HG03521 (cell line): ENCODE results near the gene S100Z.
"Not testable (repeated sequence)": the region's sequence is repeated elsewhere in the genome, so short reads cannot be mapped to it uniquely, and the experiment has no call there.

Source experiments
- ATAC-seq: cut with Tn5 transposase; IDR thresholded peaks from one replicate; pipeline ENCODE4 v1.9.1; 2021; ENCODE audit warnings: mild to moderate bottlenecking, moderate library complexity; ENCODE audit not compliant: unreplicated experiment

S100Z gene

DNA sequence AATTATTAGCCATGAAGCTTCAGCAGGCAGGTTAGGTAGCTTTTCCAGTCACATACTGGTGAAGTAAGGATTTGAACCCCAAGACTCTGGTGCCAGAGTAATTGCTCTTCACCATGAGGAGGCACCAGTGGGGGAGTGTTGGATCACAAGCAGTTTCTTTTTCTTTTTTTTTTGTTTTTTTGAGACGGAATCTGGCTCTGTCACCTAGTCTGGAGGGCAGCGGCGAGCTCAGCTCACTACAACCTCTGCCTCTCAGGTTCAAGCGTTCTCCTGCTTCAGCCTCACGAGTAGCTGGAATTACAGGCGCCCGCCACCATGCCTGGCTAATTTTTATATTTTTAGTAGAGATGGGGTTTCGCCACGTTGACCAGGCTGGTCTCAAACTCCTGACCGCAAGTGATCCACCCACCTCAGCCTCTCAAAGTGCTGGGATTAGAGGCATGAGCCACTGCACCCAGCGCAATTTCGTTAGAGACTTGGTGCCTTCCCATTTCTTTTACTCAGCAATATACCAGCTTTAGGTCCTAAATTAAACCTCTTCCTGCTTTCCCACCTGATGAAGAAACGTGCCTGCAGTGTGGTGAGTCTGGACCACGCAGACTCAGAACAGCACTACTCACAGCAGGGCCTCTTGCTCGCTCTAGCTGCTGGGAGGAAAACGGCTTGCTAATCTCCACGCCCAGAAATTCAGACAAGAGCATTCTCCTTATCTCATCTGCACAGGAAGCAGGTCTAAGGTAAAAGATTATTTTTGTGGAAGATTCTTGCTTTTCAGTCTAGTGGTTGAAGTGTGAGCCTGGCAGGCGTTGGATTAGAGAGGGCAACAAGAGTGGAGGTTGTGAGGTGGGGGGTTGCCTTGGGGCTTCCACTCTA lies at the start of gene S100Z:
Gene S100Z, plus strand, starts transcription at position 596 of the 873 bp plus-strand sequence. CDS start 25,346 bp downstream, outside the sequence.
- no peak for ATAC-seq

DNA sequence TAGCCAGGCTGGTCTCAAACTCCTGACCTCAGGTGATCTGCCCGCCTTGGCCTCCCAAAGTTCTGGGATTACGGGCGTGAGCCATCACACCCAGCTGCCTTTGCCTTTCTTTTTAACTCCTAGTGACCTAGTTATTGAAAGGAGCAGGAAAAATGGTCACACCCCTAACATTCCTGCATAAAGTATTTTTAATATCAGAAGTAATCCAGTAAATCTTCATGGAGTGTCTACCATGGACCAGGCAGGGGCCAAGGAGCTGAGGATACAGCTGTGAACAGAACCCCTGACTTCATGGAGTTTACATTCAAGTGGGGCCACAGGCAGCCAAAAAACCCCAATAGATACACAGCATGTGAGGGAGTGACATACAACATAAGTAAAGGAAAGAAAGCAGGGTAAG lies 49.2 kb upstream of the S100Z start:
- no peak for ATAC-seq

DNA sequence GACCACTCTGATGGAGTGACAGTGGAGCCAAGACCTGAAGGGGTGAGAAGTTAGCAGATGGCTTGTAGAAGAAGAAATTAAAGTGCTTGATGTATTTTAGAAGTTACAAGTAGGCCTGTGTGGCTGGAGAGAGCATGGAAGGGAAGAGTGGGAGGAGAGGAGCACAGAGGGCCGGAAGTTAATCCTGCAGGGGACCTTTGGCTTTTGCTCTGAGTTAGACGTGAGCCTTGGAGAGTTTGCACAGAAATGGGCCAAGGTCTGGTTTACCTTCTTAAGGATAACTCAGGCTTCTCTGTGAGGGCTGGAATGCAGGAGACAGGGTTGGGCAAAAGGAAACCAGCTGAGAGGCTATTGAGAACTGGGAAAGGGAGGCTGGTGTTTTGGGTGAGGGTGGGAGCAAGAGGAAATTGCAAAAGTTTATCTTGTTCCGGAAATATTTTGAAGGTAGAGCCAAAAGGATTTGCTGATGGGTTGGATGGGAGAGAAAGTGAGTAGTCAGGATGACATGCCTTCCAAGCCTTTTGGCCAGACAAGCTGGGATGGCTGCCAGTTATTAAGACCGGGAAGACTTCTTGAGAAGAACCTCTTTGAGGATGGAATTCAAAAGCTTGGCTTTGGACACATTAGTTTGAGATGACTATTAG lies 48.5 kb upstream of the S100Z start:
- ATAC-seq: no peak

DNA sequence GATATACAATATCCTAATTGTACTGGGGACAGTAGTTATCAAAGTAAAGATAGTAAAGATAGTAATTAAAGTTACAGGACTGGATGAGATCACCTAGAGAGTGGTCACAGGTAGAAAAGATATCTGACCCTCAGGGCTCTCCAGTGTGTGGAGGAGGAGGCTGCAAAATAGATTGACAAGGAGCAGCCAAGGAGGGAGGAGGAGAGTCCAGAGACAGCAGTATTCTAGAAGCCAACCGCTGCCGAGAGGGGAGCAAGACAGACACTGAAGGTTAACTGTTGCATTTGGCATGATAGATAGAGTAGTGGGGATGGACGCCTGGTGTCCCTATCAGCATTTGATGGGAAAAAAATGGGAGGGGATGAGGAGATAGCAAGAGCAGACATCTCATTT lies 48.0 kb upstream of the S100Z start:
- no peak for ATAC-seq

DNA sequence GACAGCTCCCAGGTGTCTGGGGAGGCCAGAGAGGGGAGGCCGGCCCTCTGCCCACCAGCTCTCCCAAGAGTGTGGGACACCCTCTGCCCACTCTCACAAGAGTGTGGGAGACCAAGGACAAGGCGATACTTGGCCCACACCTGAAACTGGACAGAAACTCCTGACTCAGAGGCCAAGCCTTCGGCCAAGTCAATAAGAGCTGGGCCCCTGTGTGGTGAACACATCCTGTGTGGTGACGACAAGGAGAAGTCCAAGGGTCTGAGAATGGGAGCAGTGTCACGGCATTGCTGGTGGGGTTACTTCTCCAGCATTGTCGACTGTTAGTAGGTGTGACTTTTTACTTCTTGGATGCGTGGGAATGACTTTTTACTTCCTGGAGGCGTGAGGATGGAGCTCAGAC lies 45.5 kb upstream of the S100Z start:
- ATAC-seq: no peak

DNA sequence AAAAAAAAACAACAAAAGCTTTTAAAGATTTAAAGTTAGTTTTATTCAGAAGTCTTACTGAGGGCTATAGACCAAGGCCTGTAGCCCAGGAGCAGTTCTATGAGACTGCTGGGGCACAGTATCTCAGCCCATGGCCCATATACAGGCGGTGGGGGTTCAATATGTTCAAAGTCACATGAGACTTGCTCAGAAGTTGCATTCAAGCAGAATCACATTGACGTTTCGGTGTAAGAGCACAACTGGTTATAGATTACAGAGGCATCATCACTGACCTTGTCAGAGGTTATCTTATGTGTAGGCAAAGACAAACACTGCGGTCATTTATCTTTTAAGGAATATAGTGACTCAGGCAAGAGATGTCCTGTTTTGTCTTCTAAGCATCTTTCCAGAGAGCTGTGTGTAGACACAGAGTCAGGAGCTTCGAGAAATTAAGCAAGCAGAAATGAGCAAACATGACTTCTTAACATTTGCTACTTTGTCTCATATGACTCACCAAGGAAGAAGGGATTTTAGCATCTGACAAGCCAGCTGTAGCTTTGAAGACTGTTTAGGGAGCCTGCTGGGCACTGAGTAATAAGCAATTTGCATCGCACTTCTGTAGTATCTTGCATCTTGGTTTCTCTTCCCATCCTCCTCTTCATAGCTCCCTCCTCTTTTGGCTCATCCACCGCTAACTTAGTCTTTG lies 43.9 kb upstream of the S100Z start:
- ATAC-seq: no peak

DNA sequence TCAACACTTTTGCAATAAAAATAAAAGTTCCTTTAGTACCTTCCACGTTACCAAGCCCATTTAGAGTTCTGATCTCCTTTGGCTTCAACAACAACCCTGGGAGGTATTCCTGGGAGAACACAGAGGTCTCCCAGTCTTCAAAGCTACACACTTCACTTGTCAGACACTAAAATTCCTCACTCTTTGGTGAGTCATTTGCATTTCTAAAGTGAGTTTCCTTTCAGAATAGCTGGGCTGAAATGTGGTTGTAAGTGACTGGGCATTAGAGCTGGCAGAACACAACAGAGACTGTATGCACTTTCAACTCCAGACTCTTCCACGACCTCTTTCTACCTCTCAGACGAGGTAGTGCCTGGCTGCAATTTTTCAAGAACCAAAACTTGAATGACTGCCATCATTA lies 42.5 kb upstream of the S100Z start:
- ATAC-seq: no peak

DNA sequence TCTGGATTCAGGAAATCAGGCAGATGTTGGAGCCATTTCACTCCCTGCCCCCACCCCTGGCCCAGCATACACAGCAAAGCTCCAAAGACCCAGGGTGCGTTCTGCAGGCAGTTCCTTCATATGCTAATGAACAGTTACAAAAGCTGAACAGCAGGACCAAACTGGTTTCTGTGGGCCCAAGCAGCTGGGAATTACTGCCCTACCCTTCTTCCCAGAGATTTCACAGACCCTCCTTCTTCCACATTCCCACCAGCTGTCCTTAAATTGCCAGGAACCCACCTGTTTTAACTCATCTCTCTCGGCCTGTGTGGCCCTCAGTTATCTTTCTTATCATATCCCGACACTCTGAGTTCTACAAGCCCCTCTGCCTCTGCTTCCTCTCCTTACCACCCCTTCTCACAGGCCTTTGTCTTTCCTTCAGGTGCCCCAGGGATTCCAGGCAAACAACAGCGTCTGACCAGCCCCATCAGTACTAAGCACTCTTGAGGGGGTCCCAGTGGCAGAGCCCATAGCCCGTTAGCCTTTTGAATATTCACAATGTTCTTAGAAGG lies 41.6 kb upstream of the S100Z start:
- ATAC-seq: no peak

DNA sequence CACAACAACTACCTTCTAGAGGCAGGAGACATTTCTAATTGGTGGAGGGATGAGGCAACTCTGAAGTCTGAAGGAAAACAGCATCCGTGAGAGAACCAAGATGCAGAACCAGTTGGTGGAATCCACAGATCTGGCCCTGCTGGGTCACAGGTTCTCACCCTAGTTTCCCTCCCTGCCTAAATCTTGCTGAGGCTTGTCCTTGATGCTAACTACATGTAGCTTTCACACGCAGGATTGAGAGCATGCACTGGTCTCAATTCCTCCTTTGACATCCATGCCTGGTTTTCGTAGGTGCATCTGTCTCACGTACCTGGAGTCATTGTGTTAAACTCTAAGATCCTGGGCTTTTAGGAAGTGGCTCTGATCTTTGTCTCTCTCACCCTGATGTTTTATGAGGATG lies 40.7 kb upstream of the S100Z start:
- no peak for ATAC-seq

DNA sequence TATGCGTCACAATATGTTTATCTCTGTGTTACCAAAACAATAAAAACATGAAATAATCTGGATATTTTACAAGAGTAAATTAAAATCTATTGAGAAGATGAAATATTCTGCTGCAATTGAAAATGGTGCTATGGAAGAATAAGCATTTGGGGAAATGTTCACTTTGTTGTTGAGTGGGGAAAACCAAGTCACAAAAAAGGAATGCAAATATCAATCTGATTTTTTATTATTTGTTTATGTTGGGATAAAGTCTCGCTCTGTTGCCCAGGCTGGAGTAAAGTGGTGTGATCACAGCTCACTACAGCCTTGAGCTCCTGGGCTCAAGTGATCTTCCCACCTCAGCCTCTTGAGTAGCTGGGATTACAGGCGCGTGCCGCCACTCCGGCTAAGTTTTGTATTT lies 39.6 kb upstream of the S100Z start:
- no peak for ATAC-seq

DNA sequence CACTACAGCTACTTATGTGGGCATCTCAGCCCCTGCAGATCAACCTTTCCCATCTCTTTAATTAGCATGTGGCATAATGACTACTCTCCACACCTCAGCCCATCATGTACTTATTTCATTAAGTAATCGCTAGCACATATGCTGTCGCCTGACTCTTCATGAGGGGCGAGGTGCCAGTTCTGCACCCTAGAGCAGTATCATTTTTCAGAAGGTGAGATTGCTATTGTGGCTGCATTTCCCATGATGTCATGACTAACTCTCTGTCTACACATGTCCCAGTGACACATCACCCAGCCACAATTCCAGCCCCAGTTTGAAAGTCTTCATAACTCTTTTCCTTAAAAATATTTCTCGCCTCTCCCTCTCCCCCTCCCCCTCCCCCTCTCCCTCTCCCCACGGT lies 38.6 kb upstream of the S100Z start:
- no peak for ATAC-seq

DNA sequence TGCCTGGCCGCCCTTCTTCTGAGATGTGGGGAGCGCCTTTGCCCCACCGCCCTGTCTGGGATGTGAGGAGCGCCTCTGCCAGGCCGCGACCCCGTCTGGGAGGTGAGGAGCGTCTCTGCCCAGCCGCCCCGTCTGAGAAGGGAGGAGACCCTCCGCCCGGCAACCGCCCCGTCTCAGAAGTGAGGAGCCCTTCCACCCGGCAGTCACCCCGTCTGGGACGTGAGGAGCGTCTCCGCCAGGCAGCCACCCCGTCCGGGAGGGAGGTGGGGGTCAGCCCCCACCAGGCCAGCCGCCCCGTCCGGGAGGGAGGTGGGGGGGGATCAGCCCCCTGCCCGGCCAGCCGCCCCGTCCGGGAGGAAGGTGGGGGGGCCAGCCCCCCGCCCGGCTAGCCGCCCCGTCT lies 37.6 kb upstream of the S100Z start:
- not testable (repeated sequence) for ATAC-seq

DNA sequence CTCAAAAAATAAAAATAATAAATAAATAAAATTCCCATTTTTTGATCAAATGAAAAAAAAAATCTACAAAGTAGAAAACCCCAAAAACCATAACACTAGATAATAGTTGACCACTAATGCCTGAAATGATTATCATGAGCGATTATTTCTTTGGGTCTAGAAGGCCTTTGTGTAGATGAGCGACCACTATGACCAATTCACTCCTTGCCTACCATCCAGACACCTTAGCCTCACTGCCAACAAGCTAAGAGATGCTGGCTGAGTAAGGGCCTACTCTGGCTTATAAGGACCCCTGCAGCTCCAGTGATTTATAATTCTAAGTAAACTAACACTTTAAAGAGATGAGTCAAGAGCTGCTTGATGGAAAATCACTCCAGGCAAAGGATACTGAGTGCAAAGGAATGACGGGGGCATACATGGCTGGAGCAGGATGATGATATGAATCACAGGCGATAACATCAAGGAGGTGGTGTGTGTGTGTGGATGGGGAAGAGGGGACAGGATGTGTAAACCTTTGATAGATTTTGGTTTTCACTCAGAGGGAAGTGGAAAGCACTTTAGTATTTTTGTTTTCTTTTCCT lies 35.7 kb upstream of the S100Z start:
- ATAC-seq: no peak

DNA sequence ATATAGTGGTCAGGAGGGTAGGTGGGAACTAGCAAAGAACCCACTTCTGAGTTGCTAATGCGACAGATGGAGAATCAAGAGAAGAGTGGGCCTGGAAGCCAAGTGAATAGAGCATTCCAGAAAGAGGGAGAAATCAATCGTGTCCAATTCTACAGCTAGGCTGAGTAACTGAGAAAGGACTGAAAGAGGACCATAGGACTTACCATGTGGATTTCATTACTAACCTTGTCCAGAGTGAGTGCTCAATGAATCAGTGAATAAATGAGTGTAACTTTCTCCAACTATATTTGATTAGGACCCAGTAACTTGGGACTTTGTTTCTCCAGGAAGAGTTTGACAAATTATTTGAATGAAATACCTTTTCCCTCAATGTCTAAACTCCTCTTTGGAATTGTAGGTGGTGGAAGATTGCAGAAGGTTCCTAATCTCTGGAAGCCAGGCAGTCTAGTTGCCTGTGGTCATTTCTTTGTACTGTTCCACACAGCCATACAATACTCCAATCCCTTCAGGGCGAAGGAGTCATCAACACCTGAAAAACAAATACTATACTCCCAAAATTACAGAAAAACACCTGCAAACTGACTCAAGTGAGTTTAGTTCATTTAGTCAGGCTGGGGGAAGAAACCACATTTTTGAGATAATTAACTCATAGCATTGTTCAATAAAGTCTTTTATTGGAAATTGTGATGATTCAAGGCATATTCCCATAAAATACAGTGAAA lies 33.5 kb upstream of the S100Z start:
- no peak for ATAC-seq

DNA sequence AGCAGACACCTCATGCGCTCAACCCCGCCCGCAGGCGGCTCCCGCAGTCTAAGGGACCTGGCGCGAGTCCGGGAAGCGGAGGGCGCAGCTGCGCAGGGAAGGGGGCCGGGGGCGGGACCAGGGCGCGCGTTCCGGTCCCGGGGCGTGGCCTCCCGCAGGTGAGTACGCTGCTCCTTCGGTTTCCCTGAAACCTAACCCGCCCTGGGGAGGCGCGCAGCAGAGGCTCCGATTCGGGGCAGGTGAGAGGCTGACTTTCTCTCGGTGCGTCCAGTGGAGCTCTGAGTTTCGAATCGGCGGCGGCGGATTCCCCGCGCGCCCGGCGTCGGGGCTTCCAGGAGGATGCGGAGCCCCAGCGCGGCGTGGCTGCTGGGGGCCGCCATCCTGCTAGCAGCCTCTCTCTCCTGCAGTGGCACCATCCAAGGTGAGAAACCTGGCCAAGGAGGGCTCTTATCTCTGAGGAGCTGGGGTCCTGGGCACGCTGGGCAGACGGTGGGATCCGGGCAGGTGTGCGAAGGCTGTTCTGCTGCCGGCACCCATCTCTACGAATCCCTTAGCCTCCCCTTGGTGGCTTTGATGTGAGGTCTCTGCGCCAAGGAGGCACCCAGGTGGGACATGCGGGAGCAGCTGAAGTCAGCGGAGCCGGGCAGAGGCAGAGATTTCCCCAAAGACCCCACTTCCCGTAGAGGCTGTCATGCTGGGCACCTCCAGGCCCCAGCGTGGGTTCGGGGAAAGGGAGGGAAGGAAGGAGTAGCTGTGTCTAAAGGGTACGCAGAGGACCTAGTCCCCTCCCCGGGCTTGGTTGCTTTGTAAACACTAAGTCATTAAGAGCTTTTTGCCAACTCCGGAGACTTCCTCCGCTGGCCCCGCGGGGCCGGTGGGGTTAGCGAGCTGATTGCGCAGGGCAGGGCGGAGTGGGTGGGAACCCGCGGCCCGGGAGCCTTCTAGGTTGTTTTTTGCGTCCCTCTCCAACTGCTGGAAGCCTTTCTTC lies 30.7 kb upstream of the S100Z start, which contains the start of gene F2RL1:
Gene F2RL1, plus strand, starts transcription at position 187 of the 988 bp plus-strand sequence. Its CDS starts 153 bp downstream, at position 340.
- no peak for ATAC-seq

DNA sequence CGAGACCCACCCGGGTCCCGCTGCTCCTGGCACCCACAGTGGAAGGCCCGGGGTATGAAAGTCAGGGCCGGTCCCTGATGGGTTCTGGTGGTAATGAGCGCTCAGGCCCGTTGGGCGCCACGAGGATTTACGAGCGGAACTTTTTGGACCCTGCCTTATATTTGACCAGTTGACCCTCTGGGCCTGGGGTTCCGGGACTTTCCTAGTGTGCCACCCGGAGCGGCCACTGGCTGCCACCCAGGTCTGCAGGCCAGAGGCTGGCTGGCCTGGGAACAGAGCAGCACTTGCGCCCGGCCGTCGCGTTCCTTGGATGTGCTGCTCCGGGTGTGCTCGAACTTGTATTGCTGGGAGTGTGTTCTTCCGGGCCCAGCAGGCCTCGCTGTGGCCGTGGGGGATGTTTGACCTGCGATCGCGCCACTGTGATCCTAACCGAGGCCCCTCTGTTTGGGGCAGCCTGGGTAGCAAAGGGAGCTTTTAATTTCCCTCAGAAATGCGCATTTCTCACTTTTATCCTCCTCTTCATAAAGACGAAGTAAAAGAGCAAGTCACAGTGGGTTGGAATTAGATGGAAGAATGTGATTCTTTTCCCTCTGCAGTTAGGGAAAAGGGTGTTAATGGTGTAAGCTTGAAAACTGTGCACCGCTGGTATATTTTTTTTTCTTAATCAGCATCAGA lies 29.8 kb upstream of the S100Z start:
- ATAC-seq: no peak

DNA sequence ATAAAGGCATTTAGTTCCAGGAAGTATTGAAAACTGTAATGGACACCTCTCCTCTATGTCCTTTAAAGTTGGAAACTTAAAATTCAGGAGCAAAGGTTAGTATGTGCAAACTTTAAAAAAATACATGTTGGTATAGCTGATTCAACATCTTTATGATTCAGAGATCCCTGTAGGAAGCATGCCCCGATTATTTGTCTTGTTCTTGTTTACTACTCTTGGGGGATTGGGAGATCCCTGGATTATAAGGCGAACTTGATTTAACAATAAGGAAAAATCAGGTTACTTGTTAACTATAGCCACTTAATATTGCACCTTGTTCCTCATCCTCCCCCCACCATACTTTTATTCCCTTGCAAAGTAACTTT lies 29.3 kb upstream of the S100Z start:
- ATAC-seq: no peak

DNA sequence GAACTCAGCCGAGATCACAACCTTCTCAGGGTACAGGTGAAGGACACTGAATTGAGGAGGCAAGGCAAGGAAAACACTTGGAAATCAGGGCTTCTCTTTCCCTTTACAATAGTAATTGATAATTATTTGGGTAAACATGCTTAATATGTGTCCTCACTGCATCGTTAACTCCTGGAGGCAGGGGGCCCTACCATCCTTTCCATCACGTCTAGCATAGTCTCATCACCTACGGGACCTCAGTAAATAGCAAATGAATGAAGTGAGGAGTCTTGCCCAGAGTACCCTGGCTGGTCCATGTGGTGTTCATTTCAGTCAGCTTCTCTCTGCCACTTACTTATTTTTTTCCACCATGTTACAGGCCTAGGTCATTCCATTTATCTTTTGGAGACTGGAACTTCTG lies 28.7 kb upstream of the S100Z start:
- no peak for ATAC-seq
